Retina (tissue), 1 donor: ENCODE data around the gene ARHGAP36.

Experiments
- DNase-seq: peaks from one replicate; pipeline ENCODE4 v3.0.0-alpha.2; 2016

Gene ARHGAP36

GRCh38 chrX:131072871-131073571 lies 14.9 kb downstream of the ARHGAP36 start:
- DNase-seq = no peak

GRCh38 chrX:131073607-131074006 lies 15.5 kb downstream of the ARHGAP36 start:
- DNase-seq = no peak

GRCh38 chrX:131081772-131082740 lies 23.9 kb downstream of the ARHGAP36 start:
- peak; percentile 43 for DNase-seq

- no peak for DNase-seq
Observed at GRCh38 chrX:131083510-131084142, 25.5 kb downstream of the ARHGAP36 start.

- DNase-seq = no peak
Observed at GRCh38 chrX:131084145-131084544, 26.0 kb downstream of the ARHGAP36 start.

GRCh38 chrX:131136776-131137175 lies 78.6 kb downstream of the ARHGAP36 start:
- no peak for DNase-seq

- no peak for DNase-seq
Observed at GRCh38 chrX:131139072-131139471, 80.9 kb downstream of the ARHGAP36 start.
